Vagina (tissue), 2 donors: ENCODE data around the gene DPP10.

Source experiments
- POLR2AphosphoS5 ChIP-seq, 2 donors: sonication (generic); formaldehyde crosslinking; IDR thresholded peaks; one replicate each; pipeline ENCODE4 v1.9.0; 2017; ENCODE audit warnings: antibody characterized with exemption in 2 of 2, mild to moderate bottlenecking in 2 of 2, low read depth in 1 of 2; ENCODE audit not compliant: insufficient read depth in 1 of 2
- TF ChIP-seq, protein P1 (sequence below), 3 experiments: fragments of 450-650 bp in 2 of 3; fragments of 200-600 bp in 1 of 3; sonication (generic) in 1 of 3; IDR thresholded peaks; one replicate each; pipeline ENCODE4 v1.5.1; 2017 to 2019; ENCODE audit warnings: antibody characterized with exemption in 3 of 3, mild to moderate bottlenecking in 2 of 3, moderate library complexity in 2 of 3

- TF ChIP-seq, protein P1, sequence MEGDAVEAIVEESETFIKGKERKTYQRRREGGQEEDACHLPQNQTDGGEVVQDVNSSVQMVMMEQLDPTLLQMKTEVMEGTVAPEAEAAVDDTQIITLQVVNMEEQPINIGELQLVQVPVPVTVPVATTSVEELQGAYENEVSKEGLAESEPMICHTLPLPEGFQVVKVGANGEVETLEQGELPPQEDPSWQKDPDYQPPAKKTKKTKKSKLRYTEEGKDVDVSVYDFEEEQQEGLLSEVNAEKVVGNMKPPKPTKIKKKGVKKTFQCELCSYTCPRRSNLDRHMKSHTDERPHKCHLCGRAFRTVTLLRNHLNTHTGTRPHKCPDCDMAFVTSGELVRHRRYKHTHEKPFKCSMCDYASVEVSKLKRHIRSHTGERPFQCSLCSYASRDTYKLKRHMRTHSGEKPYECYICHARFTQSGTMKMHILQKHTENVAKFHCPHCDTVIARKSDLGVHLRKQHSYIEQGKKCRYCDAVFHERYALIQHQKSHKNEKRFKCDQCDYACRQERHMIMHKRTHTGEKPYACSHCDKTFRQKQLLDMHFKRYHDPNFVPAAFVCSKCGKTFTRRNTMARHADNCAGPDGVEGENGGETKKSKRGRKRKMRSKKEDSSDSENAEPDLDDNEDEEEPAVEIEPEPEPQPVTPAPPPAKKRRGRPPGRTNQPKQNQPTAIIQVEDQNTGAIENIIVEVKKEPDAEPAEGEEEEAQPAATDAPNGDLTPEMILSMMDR (IDR thresholded peaks at IDR 0.05) = no peak
- no peak for TF ChIP-seq POLR2AphosphoS5 (IDR thresholded peaks at IDR 0.05; ENCODE audit: insufficient read depth in 1 of 2, low read depth in 1 of 2)
Measured at GRCh38 chr2:115183144-115183543, 740.7 kb downstream of the DPP10 start.
